Vagina (tissue), 2 donors: Measurements from ENCODE around the gene ANKZF1.

Experiments used
- POLR2A ChIP-seq, 2 donors: fragments of 450-650 bp; IDR thresholded peaks; one replicate each; pipeline ENCODE4 v1.6.1; 2017; ENCODE audit warnings: antibody characterized with exemption in 2 of 2, mild to moderate bottlenecking in 2 of 2, moderate library complexity in 2 of 2
- POLR2AphosphoS5 ChIP-seq, 2 donors: sonication (generic); formaldehyde crosslinking; IDR thresholded peaks; one replicate each; pipeline ENCODE4 v1.9.0; 2017; ENCODE audit warnings: antibody characterized with exemption in 2 of 2, mild to moderate bottlenecking in 2 of 2, low read depth in 1 of 2; ENCODE audit not compliant: insufficient read depth in 1 of 2
- TF ChIP-seq, protein P1 (sequence below), 3 experiments: fragments of 450-650 bp in 2 of 3; fragments of 200-600 bp in 1 of 3; sonication (generic) in 1 of 3; IDR thresholded peaks; one replicate each; pipeline ENCODE4 v1.5.1; 2017 to 2019; ENCODE audit warnings: antibody characterized with exemption in 3 of 3, mild to moderate bottlenecking in 2 of 3, moderate library complexity in 2 of 3

DNA sequence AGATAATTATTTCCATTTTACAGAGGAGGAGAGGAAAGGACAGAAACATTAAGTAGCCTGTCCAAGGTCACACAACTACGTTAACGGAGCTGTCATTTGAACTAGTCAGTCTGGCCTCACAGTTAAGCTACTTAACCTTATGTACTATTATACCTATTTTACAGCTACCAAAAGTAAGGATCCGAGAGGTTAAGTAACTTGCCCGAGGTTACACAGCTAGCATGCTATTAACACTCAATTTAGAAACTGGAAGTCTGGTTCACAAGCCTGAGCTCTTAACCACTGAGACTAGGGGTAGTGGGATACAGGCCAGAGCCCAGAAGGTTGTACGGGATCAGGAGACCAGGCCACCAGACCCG, 15.2 kb downstream of the ANKZF1 start:
- TF ChIP-seq POLR2AphosphoS5 (IDR thresholded peaks at IDR 0.05; ENCODE audit: insufficient read depth in 1 of 2, low read depth in 1 of 2) (no peak), POLR2A (IDR thresholded peaks at IDR 0.05) (no peak)
- TF ChIP-seq, protein P1, sequence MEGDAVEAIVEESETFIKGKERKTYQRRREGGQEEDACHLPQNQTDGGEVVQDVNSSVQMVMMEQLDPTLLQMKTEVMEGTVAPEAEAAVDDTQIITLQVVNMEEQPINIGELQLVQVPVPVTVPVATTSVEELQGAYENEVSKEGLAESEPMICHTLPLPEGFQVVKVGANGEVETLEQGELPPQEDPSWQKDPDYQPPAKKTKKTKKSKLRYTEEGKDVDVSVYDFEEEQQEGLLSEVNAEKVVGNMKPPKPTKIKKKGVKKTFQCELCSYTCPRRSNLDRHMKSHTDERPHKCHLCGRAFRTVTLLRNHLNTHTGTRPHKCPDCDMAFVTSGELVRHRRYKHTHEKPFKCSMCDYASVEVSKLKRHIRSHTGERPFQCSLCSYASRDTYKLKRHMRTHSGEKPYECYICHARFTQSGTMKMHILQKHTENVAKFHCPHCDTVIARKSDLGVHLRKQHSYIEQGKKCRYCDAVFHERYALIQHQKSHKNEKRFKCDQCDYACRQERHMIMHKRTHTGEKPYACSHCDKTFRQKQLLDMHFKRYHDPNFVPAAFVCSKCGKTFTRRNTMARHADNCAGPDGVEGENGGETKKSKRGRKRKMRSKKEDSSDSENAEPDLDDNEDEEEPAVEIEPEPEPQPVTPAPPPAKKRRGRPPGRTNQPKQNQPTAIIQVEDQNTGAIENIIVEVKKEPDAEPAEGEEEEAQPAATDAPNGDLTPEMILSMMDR (IDR thresholded peaks at IDR 0.05), result no peak
